Dendritic cell treated with granulocyte-macrophage colony-stimulating factor and Interleukin-4, amounts not matched to agents 40 ng/mL and 50 ng/mL, for 4 days (primary cell): Measurements from ENCODE around the gene KRTAP12-2.

ENCODE experiments used
- H3K27ac Mint-ChIP-seq: one replicate; pipeline ENCODE4 v1.8.0; 2022; ENCODE audit warnings: mild to moderate bottlenecking, mixed read lengths
- H3K27me3 Mint-ChIP-seq: one replicate; pipeline ENCODE4 v1.8.0; 2022; ENCODE audit warnings: mild to moderate bottlenecking, mixed read lengths
- H3K36me3 Mint-ChIP-seq: one replicate; pipeline ENCODE4 v1.8.0; 2022; ENCODE audit warnings: low read depth, mixed read lengths
- H3K4me1 Mint-ChIP-seq: one replicate; pipeline ENCODE4 v1.8.0; 2022; ENCODE audit warnings: low read depth, mixed read lengths
- H3K4me3 Mint-ChIP-seq: one replicate; pipeline ENCODE4 v1.8.0; 2022; ENCODE audit warnings: mild to moderate bottlenecking, moderate library complexity, mixed read lengths
- H3K9me3 Mint-ChIP-seq: one replicate; pipeline ENCODE4 v1.8.0; 2022; ENCODE audit warnings: mixed read lengths
- intact Hi-C: fragments of 100-400 bp; cut with micrococcal nuclease; formaldehyde crosslinking; loops from one replicate; pipeline ENCODE4 v1.15.0; 2022

The KRTAP12-2 gene

GRCh38 chr21:44625756-44626155, 41.0 kb downstream of the KRTAP12-2 start:
- Mint-ChIP-seq H3K4me3 (no peak overlapping the region), H3K9me3 (peaks cover 52% of the 10 kb centered on the region), H3K27me3 (peaks cover 15% of the 10 kb centered on the region), H3K27ac (no peak overlapping the region), H3K36me3 (no peaks in the 10 kb centered on the region), H3K4me1 (no peaks in the 10 kb centered on the region)
- intact Hi-C loops, result no loop called here

GRCh38 chr21:44623575-44623974, 43.2 kb downstream of the KRTAP12-2 start:
- Mint-ChIP-seq H3K27me3 (peaks cover 16% of the 10 kb centered on the region), H3K4me1 (peaks cover 5% of the 10 kb centered on the region), H3K9me3 (peaks cover 59% of the 10 kb centered on the region), H3K36me3 (no peaks in the 10 kb centered on the region), H3K4me3 (no peak overlapping the region), H3K27ac (no peak overlapping the region)
- intact Hi-C loops, result no loop called here

GRCh38 chr21:44619886-44620285, 46.8 kb downstream of the KRTAP12-2 start:
- no peaks in the 10 kb centered on the region for H3K36me3 Mint-ChIP-seq

GRCh38 chr21:44618909-44619308, 47.8 kb downstream of the KRTAP12-2 start:
- H3K4me1 Mint-ChIP-seq, result peaks cover 10% of the 10 kb centered on the region
- no peak overlapping the region for H3K4me3 Mint-ChIP-seq
- peaks cover 4% of the 10 kb centered on the region for H3K27me3 Mint-ChIP-seq
- no peaks in the 10 kb centered on the region for H3K36me3 Mint-ChIP-seq
- H3K9me3 Mint-ChIP-seq, result peaks cover 48% of the 10 kb centered on the region
- no peak overlapping the region for H3K27ac Mint-ChIP-seq
- intact Hi-C loops, result no loop called here

More at GRCh38 chr21:44619886-44620285, 46.8 kb downstream of the KRTAP12-2 start:
- peaks cover 58% of the 10 kb centered on the region for H3K9me3 Mint-ChIP-seq
- peaks cover 7% of the 10 kb centered on the region for H3K27me3 Mint-ChIP-seq
- H3K4me3 Mint-ChIP-seq, result no peak overlapping the region
- H3K27ac Mint-ChIP-seq, result no peak overlapping the region
- peaks cover 10% of the 10 kb centered on the region for H3K4me1 Mint-ChIP-seq
- intact Hi-C loops, result no loop called here

GRCh38 chr21:44618504-44618903, 48.2 kb downstream of the KRTAP12-2 start:
- H3K36me3 Mint-ChIP-seq, result no peaks in the 10 kb centered on the region
- peaks cover 44% of the 10 kb centered on the region for H3K9me3 Mint-ChIP-seq
- peaks cover 4% of the 10 kb centered on the region for H3K27me3 Mint-ChIP-seq
- no peak overlapping the region for H3K27ac Mint-ChIP-seq
- H3K4me3 Mint-ChIP-seq, result no peak overlapping the region
- H3K4me1 Mint-ChIP-seq, result peaks cover 10% of the 10 kb centered on the region
- intact Hi-C loops, result no loop called here

- intact Hi-C loops, result no loop called here
- H3K9me3 Mint-ChIP-seq, result peaks cover 30% of the 10 kb centered on the region
Observed at GRCh38 chr21:44617071-44617501, 49.6 kb downstream of the KRTAP12-2 start.

GRCh38 chr21:44616591-44616926, 50.2 kb downstream of the KRTAP12-2 start:
- peaks cover 4% of the 10 kb centered on the region for H3K27me3 Mint-ChIP-seq
- H3K36me3 Mint-ChIP-seq, result no peaks in the 10 kb centered on the region
- no peak overlapping the region for H3K27ac Mint-ChIP-seq
- peaks cover 10% of the 10 kb centered on the region for H3K4me1 Mint-ChIP-seq
- peaks cover 30% of the 10 kb centered on the region for H3K9me3 Mint-ChIP-seq
- intact Hi-C loops, result no loop called here
- H3K4me3 Mint-ChIP-seq, result no peak overlapping the region

More at GRCh38 chr21:44617071-44617501, 49.6 kb downstream of the KRTAP12-2 start:
- H3K4me3 Mint-ChIP-seq, result no peak overlapping the region
- H3K4me1 Mint-ChIP-seq, result peaks cover 10% of the 10 kb centered on the region
- H3K27me3 Mint-ChIP-seq, result peaks cover 4% of the 10 kb centered on the region
- H3K27ac Mint-ChIP-seq, result no peak overlapping the region
- no peaks in the 10 kb centered on the region for H3K36me3 Mint-ChIP-seq
